ENCODE results near the gene ZSWIM7.

ZSWIM7 gene

DNA sequence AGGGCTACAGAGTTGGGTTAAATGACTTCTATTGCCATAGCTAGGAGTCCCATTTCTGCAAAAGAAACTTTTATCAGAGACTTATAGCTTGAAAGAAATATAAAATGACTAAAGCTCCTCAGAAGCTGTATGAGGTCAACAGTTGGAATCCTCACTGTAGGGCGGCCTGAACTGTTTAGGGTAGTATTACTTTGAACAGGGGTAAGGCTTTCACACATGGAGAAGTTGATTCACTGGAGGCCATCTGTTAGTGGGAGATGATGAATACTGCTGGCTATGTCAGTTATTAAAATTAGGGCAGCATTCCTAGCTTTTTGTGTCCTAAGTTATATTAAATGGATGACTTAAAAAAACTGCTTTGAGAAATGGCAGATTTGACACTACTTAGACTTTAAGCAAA, 6.1 kb upstream of the ZSWIM7 start:
- Histone ChIP-seq H3K27ac (ENCODE audit: low read length) (no peak overlapping the region), H3K4me2 (ENCODE audit: low read depth, low read length) (no peak overlapping the region), H3K4me3 (ENCODE audit: low read length) (no peak overlapping the region), H3K4me1 (ENCODE audit: low read length) (peaks cover 12% of the 10 kb centered on the region), H3K9ac (ENCODE audit: low read length) (no peak overlapping the region), H3K27me3 (replicated peaks; ENCODE audit: insufficient read depth, low read length) (no peaks in the 10 kb centered on the region), H3K9me3 (replicated peaks; ENCODE audit: insufficient read depth, low read length) (no peaks in the 10 kb centered on the region), H3F3A (ENCODE audit: insufficient read depth, low read length) (no peaks in the 10 kb centered on the region), H4K20me1 (ENCODE audit: insufficient read depth, low read length) (peaks cover 2% of the 10 kb centered on the region; the same call in 1 of the 2 replicates), H3K36me3 (replicated peaks; ENCODE audit: insufficient read depth, low read length) (peaks cover 12% of the 10 kb centered on the region), H3K9me2 (replicated peaks; ENCODE audit: insufficient read depth, low read length) (no peaks in the 10 kb centered on the region), H2AFZ (ENCODE audit: low read length) (no peak overlapping the region), H3K79me2 (ENCODE audit: low read length) (peaks cover 25% of the 10 kb centered on the region)
- no peak for DNase-seq
- no peak for TF ChIP-seq EZH2 (optimal IDR thresholded peaks at IDR 0.05; ENCODE audit: low read depth, low read length)
- TF ChIP-seq EZH2phosphoT487 (IDR thresholded peaks at IDR 0.05; ENCODE audit: low read length), result no peak

DNA sequence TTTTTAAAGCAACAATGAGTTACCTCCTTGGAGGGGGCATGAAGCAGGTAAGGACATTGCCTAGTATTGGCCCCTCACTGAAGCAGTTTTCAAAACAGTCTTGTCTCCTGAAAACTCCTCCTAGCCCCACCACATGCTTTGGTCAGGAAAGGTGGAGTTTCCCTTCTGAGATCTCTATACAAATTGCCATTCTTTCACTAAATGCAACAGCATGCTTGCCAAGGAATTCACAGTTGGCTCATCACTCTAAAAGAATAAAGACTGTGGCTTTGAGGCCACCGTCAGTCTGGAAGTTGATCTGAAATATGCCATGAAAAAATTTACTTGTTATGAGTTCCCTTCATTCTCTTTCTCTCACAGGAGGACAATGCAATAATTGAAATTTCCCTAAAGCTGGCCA, 4.3 kb upstream of the ZSWIM7 start:
- Histone ChIP-seq H3K9ac (ENCODE audit: low read length) (no peak overlapping the region), H4K20me1 (ENCODE audit: insufficient read depth, low read length) (peaks cover 3% of the 10 kb centered on the region; the same call in 1 of the 2 replicates), H3K4me2 (ENCODE audit: low read depth, low read length) (no peak overlapping the region), H3K79me2 (ENCODE audit: low read length) (peaks cover 32% of the 10 kb centered on the region), H3K4me3 (ENCODE audit: low read length) (no peak overlapping the region), H3K27ac (ENCODE audit: low read length) (no peak overlapping the region), H3K9me3 (replicated peaks; ENCODE audit: insufficient read depth, low read length) (no peaks in the 10 kb centered on the region), H3F3A (ENCODE audit: insufficient read depth, low read length) (peaks cover 6% of the 10 kb centered on the region), H3K9me2 (replicated peaks; ENCODE audit: insufficient read depth, low read length) (no peaks in the 10 kb centered on the region), H2AFZ (ENCODE audit: low read length) (no peak overlapping the region), H3K27me3 (replicated peaks; ENCODE audit: insufficient read depth, low read length) (no peaks in the 10 kb centered on the region), H3K4me1 (ENCODE audit: low read length) (peaks cover 12% of the 10 kb centered on the region), H3K36me3 (replicated peaks; ENCODE audit: insufficient read depth, low read length) (peaks cover 12% of the 10 kb centered on the region)
- DNase-seq, result no peak
- TF ChIP-seq, protein P1, sequence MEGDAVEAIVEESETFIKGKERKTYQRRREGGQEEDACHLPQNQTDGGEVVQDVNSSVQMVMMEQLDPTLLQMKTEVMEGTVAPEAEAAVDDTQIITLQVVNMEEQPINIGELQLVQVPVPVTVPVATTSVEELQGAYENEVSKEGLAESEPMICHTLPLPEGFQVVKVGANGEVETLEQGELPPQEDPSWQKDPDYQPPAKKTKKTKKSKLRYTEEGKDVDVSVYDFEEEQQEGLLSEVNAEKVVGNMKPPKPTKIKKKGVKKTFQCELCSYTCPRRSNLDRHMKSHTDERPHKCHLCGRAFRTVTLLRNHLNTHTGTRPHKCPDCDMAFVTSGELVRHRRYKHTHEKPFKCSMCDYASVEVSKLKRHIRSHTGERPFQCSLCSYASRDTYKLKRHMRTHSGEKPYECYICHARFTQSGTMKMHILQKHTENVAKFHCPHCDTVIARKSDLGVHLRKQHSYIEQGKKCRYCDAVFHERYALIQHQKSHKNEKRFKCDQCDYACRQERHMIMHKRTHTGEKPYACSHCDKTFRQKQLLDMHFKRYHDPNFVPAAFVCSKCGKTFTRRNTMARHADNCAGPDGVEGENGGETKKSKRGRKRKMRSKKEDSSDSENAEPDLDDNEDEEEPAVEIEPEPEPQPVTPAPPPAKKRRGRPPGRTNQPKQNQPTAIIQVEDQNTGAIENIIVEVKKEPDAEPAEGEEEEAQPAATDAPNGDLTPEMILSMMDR (IDR thresholded peaks at IDR 0.05; ENCODE audit: low read length), result no peak
- TF ChIP-seq EZH2 (optimal IDR thresholded peaks at IDR 0.05; ENCODE audit: low read depth, low read length) (no peak), EZH2phosphoT487 (IDR thresholded peaks at IDR 0.05; ENCODE audit: low read length) (no peak)

DNA sequence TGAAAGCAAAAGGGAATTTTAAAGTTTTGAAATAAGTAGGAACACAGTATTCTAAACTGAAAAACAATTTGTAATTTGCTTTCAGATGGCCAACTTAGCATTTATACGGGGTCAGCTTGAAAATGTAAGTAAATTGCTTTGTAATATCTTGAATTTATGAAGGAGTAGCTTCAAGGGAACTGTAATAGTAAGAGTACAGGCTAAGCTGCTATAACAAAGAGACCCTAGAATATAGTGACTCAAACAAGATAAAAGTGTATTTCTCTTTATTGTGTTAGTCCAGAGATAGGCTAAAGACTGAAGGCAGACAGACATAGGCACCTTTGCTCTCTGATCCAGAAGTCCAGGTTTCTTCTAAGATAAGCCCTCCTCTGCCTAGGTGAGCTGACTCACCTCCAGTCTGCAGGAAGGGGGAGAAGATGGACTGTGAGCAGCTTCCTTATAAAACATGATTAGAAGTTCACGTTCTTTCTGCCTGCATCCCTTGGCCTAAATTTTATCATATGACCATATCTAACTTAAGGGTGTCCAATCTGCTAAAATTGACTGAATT, 3.3 kb upstream of the ZSWIM7 start:
- peaks cover 32% of the 10 kb centered on the region for H3K79me2 ChIP-seq (ENCODE audit: low read length)
- H3F3A ChIP-seq (ENCODE audit: insufficient read depth, low read length), result peaks cover 6% of the 10 kb centered on the region
- H3K9me3 ChIP-seq (replicated peaks; ENCODE audit: insufficient read depth, low read length), result no peaks in the 10 kb centered on the region
- H3K36me3 ChIP-seq (replicated peaks; ENCODE audit: insufficient read depth, low read length), result peaks cover 12% of the 10 kb centered on the region
- no peak overlapping the region for H3K4me3 ChIP-seq (ENCODE audit: low read length)
- H4K20me1 ChIP-seq (ENCODE audit: insufficient read depth, low read length), result peaks cover 3% of the 10 kb centered on the region; the same call in 1 of the 2 replicates
- no peaks in the 10 kb centered on the region for H3K9me2 ChIP-seq (replicated peaks; ENCODE audit: insufficient read depth, low read length)
- no peak overlapping the region for H2AFZ ChIP-seq (ENCODE audit: low read length)
- no peak overlapping the region for H3K4me2 ChIP-seq (ENCODE audit: low read depth, low read length)
- no peak for TF ChIP-seq EZH2phosphoT487 (IDR thresholded peaks at IDR 0.05; ENCODE audit: low read length)
- no peak for TF ChIP-seq EZH2 (optimal IDR thresholded peaks at IDR 0.05; ENCODE audit: low read depth, low read length)
- TF ChIP-seq, protein P1 (IDR thresholded peaks at IDR 0.05; ENCODE audit: low read length), result no peak
- no peak overlapping the region for H3K9ac ChIP-seq (ENCODE audit: low read length)
- H3K27me3 ChIP-seq (replicated peaks; ENCODE audit: insufficient read depth, low read length), result no peaks in the 10 kb centered on the region
- H3K4me1 ChIP-seq (ENCODE audit: low read length), result peaks cover 12% of the 10 kb centered on the region
- H3K27ac ChIP-seq (ENCODE audit: low read length), result no peak overlapping the region
- DNase-seq, result no peak

- Histone ChIP-seq H3F3A (ENCODE audit: insufficient read depth, low read length) (peaks cover 6% of the 10 kb centered on the region), H3K27me3 (replicated peaks; ENCODE audit: insufficient read depth, low read length) (no peaks in the 10 kb centered on the region), H3K4me3 (ENCODE audit: low read length) (peak overlapping the region; percentile 93), H2AFZ (ENCODE audit: low read length) (no peak overlapping the region), H3K9me3 (replicated peaks; ENCODE audit: insufficient read depth, low read length) (no peaks in the 10 kb centered on the region), H3K27ac (ENCODE audit: low read length) (no peak overlapping the region), H3K36me3 (replicated peaks; ENCODE audit: insufficient read depth, low read length) (peaks cover 9% of the 10 kb centered on the region), H3K4me2 (ENCODE audit: low read depth, low read length) (peak overlapping the region; percentile 83), H3K9me2 (replicated peaks; ENCODE audit: insufficient read depth, low read length) (no peaks in the 10 kb centered on the region), H4K20me1 (ENCODE audit: insufficient read depth, low read length) (peaks cover 3% of the 10 kb centered on the region; the same call in 1 of the 2 replicates), H3K9ac (ENCODE audit: low read length) (no peak overlapping the region), H3K4me1 (ENCODE audit: low read length) (peaks cover 12% of the 10 kb centered on the region), H3K79me2 (ENCODE audit: low read length) (peaks cover 32% of the 10 kb centered on the region)
- DNase-seq, result no peak
- no peak for TF ChIP-seq EZH2 (optimal IDR thresholded peaks at IDR 0.05; ENCODE audit: low read depth, low read length)
- TF ChIP-seq EZH2phosphoT487 (IDR thresholded peaks at IDR 0.05; ENCODE audit: low read length), result no peak
- TF ChIP-seq, protein P1 (IDR thresholded peaks at IDR 0.05; ENCODE audit: low read length), result no peak
Measured at GRCh38 chr17:16001226-16001897, 1.9 kb upstream of the ZSWIM7 start.

All from MM.1S (cell line).